Anterior cingulate cortex (tissue), 58 donors: Measurements from ENCODE around the gene CDH13.

ENCODE experiments used
- DNase-seq, 58 donors: peaks; one replicate each; lab custom pipeline; 2025; lab: John Stamatoyannopoulos, UW

CDH13 gene

GRCh38 chr16:83603723-83604570, 977.2 kb downstream of the CDH13 start:
- DNase-seq = no peak

GRCh38 chr16:83606486-83607030, 979.8 kb downstream of the CDH13 start:
- DNase-seq = no peak

- DNase-seq = no peak
These were observed 982.4 kb downstream of the CDH13 start for GRCh38 chr16:83609178-83609577.

GRCh38 chr16:83615141-83615952, 988.6 kb downstream of the CDH13 start:
- no peak for DNase-seq

GRCh38 chr16:83615953-83616350, 989.2 kb downstream of the CDH13 start:
- no peak for DNase-seq

GRCh38 chr16:83619381-83620150, 992.8 kb downstream of the CDH13 start:
- no peak for DNase-seq

GRCh38 chr16:83622010-83622409, 995.2 kb downstream of the CDH13 start:
- DNase-seq = no peak

- DNase-seq = no peak
These were observed 996.4 kb downstream of the CDH13 start for GRCh38 chr16:83623091-83623730.

- no peak for DNase-seq
These were observed 997.1 kb downstream of the CDH13 start for GRCh38 chr16:83623892-83624291.

- DNase-seq = no peak
These were observed 997.8 kb downstream of the CDH13 start for GRCh38 chr16:83624429-83625120.

- DNase-seq = no peak
These were observed 999.4 kb downstream of the CDH13 start for GRCh38 chr16:83626204-83626603.

- DNase-seq = no peak
These were observed 999.9 kb downstream of the CDH13 start for GRCh38 chr16:83626676-83627075.

GRCh38 chr16:83627996-83628395, 1001.2 kb downstream of the CDH13 start:
- no peak for DNase-seq

- no peak for DNase-seq
These were observed 1002.7 kb downstream of the CDH13 start for GRCh38 chr16:83629426-83629825.

GRCh38 chr16:83629836-83630235, 1003.1 kb downstream of the CDH13 start:
- DNase-seq = no peak

- no peak for DNase-seq
These were observed 1004.2 kb downstream of the CDH13 start for GRCh38 chr16:83630979-83631378.

- DNase-seq = no peak
These were observed 1006.5 kb downstream of the CDH13 start for GRCh38 chr16:83633286-83633685.

- no peak for DNase-seq
These were observed 1021.6 kb downstream of the CDH13 start for GRCh38 chr16:83648347-83648746.

- DNase-seq = no peak
These were observed 1025.1 kb downstream of the CDH13 start for GRCh38 chr16:83651871-83652270.
